Cerebellar nuclear complex (tissue), 1 donor: ENCODE data around the gene MYRIP.
"Not testable (repeated sequence)": the region's sequence is repeated elsewhere in the genome, so short reads cannot be mapped to it uniquely, and the experiment has no call there.

Experiments used
- DNase-seq, 2 experiments: peaks; one replicate each; lab custom pipeline; 2025; lab: John Stamatoyannopoulos, UW

The MYRIP gene

GRCh38 chr3:40237159-40237558, 427.8 kb downstream of the MYRIP start:
- no peak for DNase-seq

DNA sequence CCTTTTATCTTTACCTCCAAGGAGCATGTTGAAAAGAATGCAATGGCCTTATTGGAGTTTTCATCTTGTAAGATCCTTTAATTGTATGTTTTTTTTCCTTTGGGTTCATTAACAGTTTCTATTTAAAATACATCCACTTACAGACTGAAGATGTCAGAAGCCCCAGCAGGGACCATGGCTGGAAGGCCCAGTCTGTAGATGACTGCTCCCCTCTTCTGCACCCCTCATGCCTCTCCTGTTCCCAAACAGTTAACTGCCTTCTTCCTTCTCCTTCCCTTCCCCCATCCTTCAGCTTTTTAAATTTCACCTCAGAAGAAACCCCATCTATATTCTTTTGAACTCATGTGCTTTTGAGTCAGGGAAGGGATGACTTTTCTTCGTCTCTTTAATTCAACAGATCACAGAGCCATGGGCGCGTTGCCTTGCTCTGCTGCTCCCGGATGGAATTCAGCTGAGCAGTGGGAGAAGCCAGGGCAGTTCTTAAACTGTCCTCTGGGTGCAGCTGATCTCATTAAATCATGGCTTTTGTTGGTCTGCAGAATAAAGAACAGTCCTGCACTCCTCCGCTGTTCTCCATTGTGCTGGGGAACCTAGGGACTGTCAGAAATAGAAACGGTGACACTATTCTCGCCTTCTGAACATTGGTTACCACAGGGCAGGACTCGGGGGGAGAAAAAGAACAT, 428.6 kb downstream of the MYRIP start:
- no peak for DNase-seq

DNA sequence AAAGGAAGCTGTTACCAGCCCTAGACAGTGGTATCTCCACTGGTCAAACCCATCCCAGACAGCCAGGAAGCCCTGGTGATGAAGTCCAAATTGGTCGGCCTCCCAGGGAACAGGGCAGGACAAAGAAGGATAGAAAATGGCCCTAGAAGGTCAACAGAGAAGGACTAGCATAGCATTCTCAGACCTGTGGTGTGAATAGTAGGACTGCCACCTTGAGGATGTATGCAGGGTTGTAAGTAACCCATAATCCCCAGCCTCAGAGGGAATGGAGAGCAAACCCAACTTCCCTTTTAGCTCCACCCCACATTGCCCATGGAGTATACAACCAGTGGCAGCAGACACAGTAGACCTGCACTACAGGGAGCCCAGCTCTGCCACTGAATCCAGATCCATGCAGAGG, 431.5 kb downstream of the MYRIP start:
- DNase-seq: no peak

DNA sequence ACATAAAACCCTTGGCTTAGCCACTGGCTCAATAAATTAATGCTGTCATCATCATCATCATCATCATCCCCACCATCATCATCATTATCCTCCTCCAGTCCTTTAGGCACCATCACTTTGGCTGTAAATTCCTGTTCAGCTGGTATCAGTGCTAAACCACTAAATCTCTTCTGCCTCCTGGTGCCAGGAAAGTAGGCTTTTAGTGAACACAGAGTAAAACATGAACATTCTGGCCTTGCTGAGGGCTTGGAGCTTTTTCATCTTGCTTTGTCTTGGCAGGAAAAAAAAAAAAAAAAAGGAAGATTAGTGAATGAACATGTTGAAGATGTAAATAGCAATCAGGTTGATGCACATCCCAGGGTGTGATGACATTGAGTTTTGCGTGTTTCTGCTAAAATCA, 432.8 kb downstream of the MYRIP start:
- no peak for DNase-seq

DNA sequence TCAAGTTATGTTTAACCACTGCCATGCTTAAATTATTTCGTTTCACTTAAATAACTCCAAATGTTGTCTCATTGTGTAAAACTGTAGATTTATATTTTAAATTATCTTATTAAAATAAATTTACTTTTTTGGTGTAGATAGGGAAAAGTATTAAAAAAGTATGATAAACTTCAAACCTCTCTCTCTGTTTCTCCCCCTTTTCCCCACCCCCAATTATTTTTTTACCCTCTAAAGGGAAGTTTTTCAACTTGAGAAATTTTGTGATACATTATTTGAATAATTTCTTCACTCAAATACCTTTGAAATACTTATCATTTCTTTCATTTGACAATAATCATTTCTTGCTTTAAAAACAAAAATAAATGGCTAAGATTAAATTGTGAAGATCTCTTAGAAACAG, 433.2 kb downstream of the MYRIP start:
- no peak for DNase-seq

- no peak for DNase-seq
Measured at GRCh38 chr3:40243056-40243455, 433.6 kb downstream of the MYRIP start.

DNA sequence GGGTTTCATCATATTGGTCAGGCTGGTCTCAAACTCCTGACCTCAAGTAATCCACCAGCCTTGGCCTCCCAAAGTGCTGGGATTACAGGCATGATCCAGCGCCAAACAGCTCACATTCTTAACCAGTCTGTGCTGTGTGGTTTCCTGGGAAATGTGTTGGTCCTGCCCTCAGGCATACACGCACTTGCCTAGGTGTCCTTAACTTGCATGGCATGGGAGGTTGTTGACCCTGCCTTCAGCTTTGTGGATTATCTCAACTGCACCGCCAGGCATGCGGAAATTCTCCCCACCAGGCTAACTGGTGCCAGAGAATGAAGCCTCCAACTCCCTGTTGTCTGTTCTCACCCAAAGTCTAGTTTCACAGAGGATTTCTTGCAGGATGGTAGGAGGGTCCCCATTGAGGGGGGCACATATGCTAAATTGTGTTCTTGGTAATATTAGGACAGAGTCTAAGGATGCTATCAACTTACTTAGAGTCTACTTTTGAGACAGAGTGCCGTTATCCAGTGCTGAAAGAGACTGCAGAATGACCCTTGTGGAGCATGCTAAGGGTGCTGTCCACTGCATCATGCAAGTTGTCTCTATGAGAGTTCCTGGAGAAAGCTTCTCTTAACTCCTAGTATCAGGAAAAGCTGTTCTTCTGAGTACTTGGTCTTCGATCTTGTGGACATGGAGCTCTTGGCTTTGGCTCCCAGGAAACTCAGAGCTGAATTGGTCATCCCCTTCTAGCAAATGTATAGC, 438.5 kb downstream of the MYRIP start:
- no peak for DNase-seq

GRCh38 chr3:40248591-40248990, 439.2 kb downstream of the MYRIP start:
- no peak for DNase-seq

- no peak for DNase-seq
Measured at GRCh38 chr3:40249168-40249567, 439.8 kb downstream of the MYRIP start.

DNA sequence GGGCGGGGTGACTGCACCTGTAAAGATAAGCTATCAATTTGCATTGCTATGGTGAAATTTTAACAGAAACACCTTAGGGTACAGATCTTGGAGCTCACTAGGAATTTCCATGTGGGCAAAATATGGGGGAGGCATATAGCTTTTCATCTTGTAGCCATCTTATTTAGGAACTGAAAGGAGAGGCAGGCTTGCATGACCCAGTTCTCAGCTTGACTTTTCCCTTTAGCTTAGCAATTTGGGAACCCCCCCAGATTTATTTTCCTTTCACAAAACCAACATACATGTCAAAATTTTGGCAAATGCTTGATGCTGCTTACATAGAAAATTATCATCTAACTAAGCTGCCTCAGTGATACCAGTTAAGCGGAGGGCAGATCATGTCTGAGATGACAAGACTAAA, 445.1 kb downstream of the MYRIP start:
- no peak for DNase-seq

DNA sequence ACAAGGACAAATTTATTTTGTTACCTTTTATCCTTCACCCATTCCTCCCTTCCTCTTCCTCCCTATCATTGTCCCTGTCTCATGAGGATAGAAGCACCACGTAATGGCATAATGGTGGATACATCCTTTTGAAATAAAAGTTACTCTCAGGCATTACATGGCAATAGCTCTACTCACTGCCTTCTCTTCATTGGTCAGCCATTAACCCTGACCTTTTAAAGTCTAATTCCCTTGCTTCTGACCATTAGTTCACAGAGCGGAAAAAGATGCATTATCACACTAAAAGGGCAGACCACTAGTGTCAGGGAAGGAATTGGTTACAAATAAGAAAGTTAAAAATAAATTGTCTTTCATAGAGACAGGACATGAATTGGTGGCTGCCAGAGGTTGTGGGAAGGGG, 445.5 kb downstream of the MYRIP start:
- no peak for DNase-seq

DNA sequence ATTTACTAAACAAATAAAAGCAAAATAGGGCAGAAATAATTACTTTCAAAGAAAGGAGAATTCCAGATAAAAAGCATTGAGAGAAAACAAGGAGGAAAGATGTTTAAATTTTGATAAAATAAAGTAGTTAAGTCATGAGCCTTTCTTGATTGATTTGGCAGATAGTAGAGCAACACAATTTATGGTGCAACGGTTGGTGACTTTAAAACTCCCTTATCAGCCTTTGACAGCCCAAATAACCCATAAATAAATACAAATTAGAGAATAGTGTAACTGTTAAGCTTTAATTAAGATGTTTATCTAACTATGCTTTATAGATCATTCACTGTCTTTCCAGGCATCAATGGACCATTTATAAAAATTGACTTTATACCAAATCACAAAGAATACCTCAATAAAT, 446.1 kb downstream of the MYRIP start:
- no peak for DNase-seq

GRCh38 chr3:40258064-40258463, 448.7 kb downstream of the MYRIP start:
- DNase-seq: no peak

DNA sequence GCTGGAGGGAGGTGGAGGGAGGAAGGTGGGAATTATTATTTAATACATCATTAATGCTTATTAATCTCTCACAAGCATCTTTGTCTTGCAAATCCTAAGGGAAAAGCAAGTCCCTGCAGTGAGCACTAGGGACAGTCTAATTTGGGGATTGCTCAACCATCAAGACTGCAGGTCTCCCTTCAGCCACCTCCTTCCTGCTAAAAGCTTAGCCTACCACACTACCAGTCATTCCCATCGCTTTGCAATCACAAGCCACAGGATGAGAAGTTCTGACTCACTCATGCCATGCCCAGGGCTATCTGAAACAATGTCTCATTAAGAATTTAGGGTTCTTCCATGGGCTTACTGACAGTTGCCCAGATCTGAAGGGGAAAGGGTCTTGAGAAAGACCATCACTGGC, 449.1 kb downstream of the MYRIP start:
- DNase-seq: no peak

GRCh38 chr3:40262331-40262730, 452.9 kb downstream of the MYRIP start:
- DNase-seq: no peak

DNA sequence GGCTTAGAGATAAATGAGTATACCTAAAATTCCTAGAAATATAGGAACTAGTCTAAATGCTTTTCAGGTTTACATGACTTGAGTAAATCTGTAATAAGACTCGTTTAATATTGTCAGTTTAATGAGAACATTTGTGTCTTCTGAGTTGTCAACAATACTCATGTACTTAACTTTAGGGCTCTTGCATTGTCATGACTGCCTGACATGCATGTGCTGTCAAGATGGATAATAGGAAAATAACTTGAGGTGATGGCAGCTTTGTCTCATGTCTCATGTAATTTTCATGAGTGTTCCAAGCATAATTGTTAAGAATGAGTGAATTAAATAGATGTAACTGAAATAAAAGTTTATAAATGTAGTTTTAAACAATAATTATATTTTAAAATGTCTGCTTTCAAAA, 455.0 kb downstream of the MYRIP start:
- no peak for DNase-seq

- DNase-seq: no peak
Measured at GRCh38 chr3:40265181-40265580, 455.8 kb downstream of the MYRIP start.

DNA sequence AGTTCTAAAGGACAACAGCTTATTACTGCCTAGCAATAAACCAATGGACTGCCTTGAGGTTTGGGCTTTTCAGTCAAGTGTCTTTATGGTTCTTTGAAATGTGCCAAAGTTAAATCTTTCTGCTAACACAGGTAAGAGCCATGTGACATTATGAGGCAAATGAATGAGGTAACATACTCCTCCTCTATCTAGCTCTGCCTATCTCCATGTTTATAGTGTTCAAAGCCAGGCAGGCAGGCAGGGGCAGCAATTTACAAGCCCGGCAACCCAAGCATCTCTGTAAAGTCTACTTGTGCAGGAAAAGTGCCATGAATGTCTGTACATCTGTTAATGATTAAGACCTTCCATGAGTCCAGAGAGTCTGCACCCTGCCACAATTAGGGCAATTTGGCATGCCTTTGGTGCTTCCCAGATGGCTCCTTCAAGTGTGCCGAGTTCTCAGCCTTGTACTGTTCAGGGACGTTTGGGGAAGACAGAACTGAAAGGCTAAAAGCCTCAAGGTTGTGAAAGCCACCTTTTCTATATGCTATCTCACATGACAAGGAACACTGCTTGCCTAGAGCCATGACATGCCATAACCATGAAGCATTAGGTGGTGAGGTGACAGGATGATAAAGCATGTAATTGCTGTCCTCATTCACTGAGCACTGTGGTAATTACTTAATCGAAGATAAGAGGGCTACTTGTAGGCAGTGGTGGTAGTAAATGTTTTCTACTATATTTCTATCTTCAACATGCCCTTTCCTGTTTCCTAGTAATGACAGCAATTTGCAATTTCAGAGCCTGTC, 458.7 kb downstream of the MYRIP start:
- no peak for DNase-seq

DNA sequence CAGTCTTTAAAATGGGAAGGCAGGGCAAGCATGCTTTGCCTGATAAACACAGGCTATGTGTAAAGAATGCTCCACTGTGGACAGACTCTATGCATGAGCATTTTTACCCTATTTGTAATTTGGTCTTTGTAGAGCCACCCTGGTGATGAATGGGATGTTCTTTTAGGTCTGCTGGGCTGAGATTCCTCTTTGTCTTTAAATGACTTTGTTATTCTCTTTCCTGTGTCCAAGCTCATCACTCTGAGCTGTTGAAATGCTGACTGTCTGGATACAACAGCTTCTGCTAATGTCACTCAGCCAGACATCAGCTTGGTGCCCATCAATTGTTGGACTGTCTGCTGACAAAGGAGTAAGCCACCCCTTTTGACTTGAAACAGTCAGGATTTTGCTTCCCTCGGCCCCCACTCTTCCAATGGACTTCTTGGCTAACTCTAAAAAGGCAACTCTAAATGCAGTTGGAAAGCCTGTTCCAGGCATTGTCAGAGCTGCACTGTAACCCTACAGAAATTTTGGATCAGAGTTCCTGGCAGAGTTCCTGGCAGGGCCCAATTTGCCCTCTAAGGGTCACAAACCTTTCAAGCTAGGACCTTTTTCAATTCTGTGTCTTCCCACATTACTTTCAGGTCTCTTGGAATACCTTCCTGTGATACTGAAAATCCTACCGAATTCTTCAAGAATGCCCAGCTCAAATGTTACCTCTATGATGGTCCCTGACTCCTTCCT, 459.6 kb downstream of the MYRIP start:
- no peak for DNase-seq

DNA sequence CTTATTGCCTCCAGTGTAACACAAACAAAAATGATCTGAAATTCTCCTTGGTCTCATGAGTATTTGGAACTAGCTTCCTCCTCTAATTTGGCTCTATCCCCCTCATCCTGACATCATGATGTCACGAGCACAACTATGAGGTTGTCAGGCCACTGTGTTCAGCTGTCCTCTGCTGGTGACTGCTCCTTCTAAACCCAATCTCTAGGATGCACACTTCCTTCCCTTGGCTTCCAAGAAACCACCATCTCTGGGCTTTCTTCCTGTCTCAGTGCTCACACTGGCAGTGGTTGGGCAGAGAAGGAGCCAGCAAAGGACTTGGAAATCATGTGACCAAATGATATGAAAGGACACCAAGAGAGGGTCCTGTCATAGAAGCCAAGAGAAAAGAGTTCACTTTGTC, 469.4 kb downstream of the MYRIP start:
- no peak for DNase-seq

- DNase-seq: no peak
Measured at GRCh38 chr3:40281995-40282394, 472.6 kb downstream of the MYRIP start.

- DNase-seq: not testable (repeated sequence)
Measured at GRCh38 chr3:40283057-40283456, 473.6 kb downstream of the MYRIP start.
